ENCODE measurements around the gene LSAMP.

GRCh38 chr3:115960799-115961198, 484.5 kb downstream of the LSAMP start:
- no peak for TF ChIP-seq SIN3A (IDR thresholded peaks at IDR 0.05; ENCODE audit: borderline replicate concordance, low read depth, low read length)
- TF ChIP-seq USF1 (IDR thresholded peaks at IDR 0.05; ENCODE audit: borderline replicate concordance, low read depth): no peak
- TF ChIP-seq CTCF (IDR thresholded peaks at IDR 0.05): no peak
- no peak for TF ChIP-seq NFIC (IDR thresholded peaks at IDR 0.05; ENCODE audit: borderline replicate concordance)
- TF ChIP-seq RXRA (IDR thresholded peaks at IDR 0.05; ENCODE audit: borderline replicate concordance, low read depth): no peak
- TF ChIP-seq YY1 (IDR thresholded peaks at IDR 0.05; ENCODE audit: low read depth): no peak
- peak; percentile 69; the same call in 1 of the 2 replicates for TF ChIP-seq MXI1 (IDR thresholded peaks at IDR 0.05; ENCODE audit: low read depth, low read length)
- TF ChIP-seq TAF1 (IDR thresholded peaks at IDR 0.05; ENCODE audit: borderline replicate concordance, low read depth, low read length): no peak
- peak in 1 of 2 experiments; percentile 50; a peak in 1 of 4 replicates for TF ChIP-seq EP300 (IDR thresholded peaks at IDR 0.05; ENCODE audit: borderline replicate concordance in 1 of 2, low read depth in 1 of 2, low read length in 1 of 2)
- TF ChIP-seq GABPA (IDR thresholded peaks at IDR 0.05; ENCODE audit: low read depth): no peak

Data from SK-N-SH (cell line).